Stimulated activated naive B cell treated with anti-CD40 and anti-IgM and Interleukin-4, amounts not matched to agents 10 μg/mL and 1 μg/mL and 100 μg/mL, for 72 hours (primary cell): ENCODE results near the gene PXK.

Experiments used
- ATAC-seq, 2 donors: fragments of 150-1000 bp; cut with Tn5 transposase; replicated peaks; 2 replicates each; pipeline ENCODE4 v1.10.0; 2021; ENCODE audit warnings: moderate library complexity in 1 of 2
- DNase-seq: peaks from one replicate; pipeline ENCODE4 v3.0.0; 2021
- H3K27ac Mint-ChIP-seq: one replicate; pipeline ENCODE4 v1.8.0; 2022; ENCODE audit warnings: mild to moderate bottlenecking, mixed read lengths
- H3K27me3 Mint-ChIP-seq, 2 donors: one replicate each; pipeline ENCODE4 v1.8.0; 2022; ENCODE audit warnings: mixed read lengths in 2 of 2
- H3K36me3 Mint-ChIP-seq, 2 donors: one replicate each; pipeline ENCODE4 v1.8.0; 2022; ENCODE audit warnings: mixed read lengths in 2 of 2, mild to moderate bottlenecking in 1 of 2
- H3K4me1 Mint-ChIP-seq, 2 donors: one replicate each; pipeline ENCODE4 v1.8.0; 2022; ENCODE audit warnings: mixed read lengths in 2 of 2, mild to moderate bottlenecking in 1 of 2
- H3K4me3 Mint-ChIP-seq, 2 donors: one replicate each; pipeline ENCODE4 v1.8.0; 2022; ENCODE audit warnings: mild to moderate bottlenecking in 2 of 2, mixed read lengths in 2 of 2, moderate library complexity in 1 of 2
- H3K9me3 Mint-ChIP-seq, 2 donors: one replicate each; pipeline ENCODE4 v1.8.0; 2022; ENCODE audit warnings: mixed read lengths in 2 of 2, mild to moderate bottlenecking in 1 of 2

PXK gene

DNA sequence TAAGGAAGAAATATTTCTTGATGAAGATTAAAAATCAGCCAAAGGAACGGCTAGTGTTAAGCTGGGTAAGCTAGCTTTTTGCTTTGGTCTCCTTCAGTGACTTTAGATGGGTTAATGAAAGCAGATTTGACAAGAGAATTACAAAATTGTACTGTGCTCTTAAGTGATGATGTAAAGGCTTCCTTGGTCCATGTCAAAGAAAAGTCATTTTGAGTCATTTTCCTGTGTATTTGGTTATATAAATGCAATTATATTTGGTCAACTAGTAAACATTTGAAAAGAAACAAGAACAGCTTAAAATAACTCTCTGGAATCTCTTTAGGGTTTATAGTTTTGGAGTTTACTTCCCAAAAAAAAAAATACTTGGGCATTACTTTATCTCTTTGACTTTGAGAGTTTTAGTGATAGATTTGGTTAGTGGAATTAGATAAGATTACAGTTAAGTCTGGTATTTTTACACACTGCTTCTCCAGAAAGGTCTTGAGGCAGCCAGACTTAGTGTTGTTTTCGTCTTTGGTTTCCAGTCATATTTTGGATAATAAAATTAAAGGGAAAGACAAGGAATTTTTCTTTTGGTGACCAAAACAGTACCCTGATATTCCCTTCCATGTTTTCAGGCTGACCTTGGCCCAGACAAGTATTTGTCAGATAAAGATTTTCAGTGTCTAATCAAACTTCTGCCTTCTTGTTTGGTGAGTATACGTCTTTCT is 58.6 kb downstream of the PXK start:
- Mint-ChIP-seq H3K36me3 (peaks cover 25 to 29% of the 10 kb centered on the region in 2 donors), H3K4me3 (no peak overlapping the region), H3K27me3 (no peaks in the 10 kb centered on the region), H3K4me1 (peaks cover 18 to 24% of the 10 kb centered on the region in 2 donors), H3K27ac (no peak overlapping the region), H3K9me3 (no peaks in the 10 kb centered on the region)
- ATAC-seq (no peak), DNase-seq (no peak)

DNA sequence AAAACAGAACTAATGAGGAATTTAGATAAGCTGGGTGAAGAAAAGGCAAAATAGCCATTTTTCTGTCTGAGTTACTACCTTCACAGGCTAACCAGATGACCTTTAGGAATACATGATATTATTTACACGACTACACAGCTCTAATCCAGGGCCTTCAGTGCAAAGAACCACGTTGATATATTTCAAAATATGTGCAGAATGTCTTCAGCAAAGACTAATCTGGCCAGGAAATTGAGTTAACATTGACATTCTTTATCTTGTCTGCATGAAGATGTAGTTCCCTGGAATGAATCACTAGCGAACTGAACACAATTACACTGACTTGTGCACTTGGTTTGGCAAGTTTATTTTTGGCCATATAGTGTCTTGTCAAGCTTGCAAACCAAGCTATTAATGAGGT is 59.5 kb downstream of the PXK start:
- H3K27me3 Mint-ChIP-seq, result no peaks in the 10 kb centered on the region

DNA sequence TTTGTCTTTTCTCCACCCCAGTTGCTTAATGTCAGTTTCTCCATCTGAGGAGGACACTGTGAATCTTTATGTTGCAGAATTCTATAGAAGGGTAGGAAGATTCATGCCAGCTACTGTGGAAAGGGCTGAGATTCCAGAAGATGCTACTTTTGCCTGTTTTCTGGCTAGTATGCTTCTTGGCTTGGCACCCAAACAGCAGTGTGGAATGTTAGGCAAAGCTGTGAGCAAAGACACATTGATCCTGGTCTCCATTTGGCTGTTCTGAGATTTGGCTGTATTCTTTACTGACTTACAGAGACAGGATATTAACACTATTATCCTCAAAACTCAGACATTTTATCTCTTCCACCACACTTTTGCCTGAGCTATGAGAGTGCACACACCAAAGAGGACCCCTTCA is 61.6 kb downstream of the PXK start:
- peaks cover 27 to 37% of the 10 kb centered on the region in 2 donors for H3K36me3 Mint-ChIP-seq

More for the DNA sequence above, 59.5 kb downstream of the PXK start:
- peaks cover 15 to 16% of the 10 kb centered on the region in 2 donors for H3K4me1 Mint-ChIP-seq
- ATAC-seq (no peak), DNase-seq (no peak)
- H3K36me3 Mint-ChIP-seq, result peaks cover 23 to 31% of the 10 kb centered on the region in 2 donors
- no peak overlapping the region for H3K27ac Mint-ChIP-seq
- no peaks in the 10 kb centered on the region for H3K9me3 Mint-ChIP-seq
- H3K4me3 Mint-ChIP-seq, result no peak overlapping the region

DNA sequence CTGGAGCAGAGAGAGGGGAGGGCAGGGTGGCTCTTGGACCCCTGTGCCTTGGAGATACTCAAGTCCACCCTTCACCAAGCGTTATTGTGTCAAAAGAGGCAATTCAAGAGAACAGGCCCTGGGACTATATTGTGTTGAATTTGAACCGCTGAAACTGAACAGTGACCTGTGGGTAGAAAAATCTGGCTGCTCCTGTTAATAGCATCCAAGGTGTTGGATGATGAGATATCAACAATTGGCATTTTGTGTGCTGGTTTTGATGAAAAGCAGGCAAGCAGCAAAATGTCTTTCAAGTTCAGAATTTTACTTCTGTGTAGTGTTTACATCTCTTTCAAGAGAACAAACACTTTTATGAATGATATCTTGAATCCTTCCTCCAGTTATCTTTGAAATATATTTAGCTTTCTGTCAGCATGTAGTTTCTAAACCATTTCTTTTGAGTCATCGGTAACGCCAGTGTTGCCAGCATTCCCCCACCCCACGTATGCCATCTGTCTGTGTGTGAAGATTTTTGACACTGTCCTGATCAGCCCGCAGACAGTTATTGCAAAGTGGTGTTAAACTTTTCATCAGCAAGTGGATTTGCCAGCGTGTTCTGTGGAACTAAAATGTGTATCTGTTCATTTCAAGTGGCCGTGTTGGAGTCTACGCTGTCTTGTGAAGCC is 66.1 kb downstream of the PXK start:
- H3K27me3 Mint-ChIP-seq, result no peaks in the 10 kb centered on the region
- H3K9me3 Mint-ChIP-seq, result no peaks in the 10 kb centered on the region
- DNase-seq (no peak), ATAC-seq (no peak)
- peaks cover 9 to 16% of the 10 kb centered on the region in 2 donors for H3K4me1 Mint-ChIP-seq
- H3K4me3 Mint-ChIP-seq, result no peak overlapping the region
- no peak overlapping the region for H3K27ac Mint-ChIP-seq
- H3K36me3 Mint-ChIP-seq, result peaks cover 25 to 51% of the 10 kb centered on the region in 2 donors

More for the DNA sequence above, 61.6 kb downstream of the PXK start:
- no peak for DNase-seq
- H3K9me3 Mint-ChIP-seq, result no peaks in the 10 kb centered on the region
- H3K4me1 Mint-ChIP-seq, result peaks cover under 1 to 2% of the 10 kb centered on the region in 2 donors
- H3K4me3 Mint-ChIP-seq, result no peak overlapping the region
- H3K27me3 Mint-ChIP-seq, result no peaks in the 10 kb centered on the region
- no peak overlapping the region for H3K27ac Mint-ChIP-seq
- no peak for ATAC-seq

DNA sequence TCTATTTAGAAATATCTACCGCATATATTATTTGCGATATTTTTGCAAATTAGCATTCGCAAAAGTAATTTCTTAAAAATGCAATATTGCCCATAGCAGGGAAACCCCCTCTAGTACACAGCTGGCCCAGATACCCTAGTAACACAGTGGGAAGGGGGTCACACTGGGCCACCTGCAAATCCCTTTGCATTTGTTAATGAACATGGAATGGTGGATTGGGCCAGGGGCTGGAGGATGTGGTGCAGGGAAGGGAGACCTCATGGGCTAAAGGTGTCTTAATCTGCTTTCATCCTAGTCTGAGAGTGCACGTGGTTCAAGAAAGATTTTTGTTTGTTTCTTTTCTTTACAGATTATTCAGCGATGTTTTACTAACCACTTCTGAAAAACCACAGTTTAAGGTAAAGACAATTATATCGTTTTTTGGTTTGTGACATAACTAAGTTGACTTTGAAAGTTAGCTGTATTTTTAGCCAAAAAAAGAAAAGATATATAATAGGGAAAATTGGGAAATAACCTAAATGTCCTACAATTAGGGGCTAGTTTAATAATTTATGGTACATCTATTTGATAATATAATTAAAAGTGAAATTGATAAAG is 70.9 kb downstream of the PXK start:
- peaks cover 25 to 56% of the 10 kb centered on the region in 2 donors for H3K36me3 Mint-ChIP-seq
- H3K27me3 Mint-ChIP-seq, result no peaks in the 10 kb centered on the region
- H3K4me3 Mint-ChIP-seq, result no peak overlapping the region
- H3K4me1 Mint-ChIP-seq, result peaks cover 18 to 42% of the 10 kb centered on the region in 2 donors
- peaks cover 0 to under 1% of the 10 kb centered on the region in 2 donors for H3K9me3 Mint-ChIP-seq
- no peak for ATAC-seq
- no peak for DNase-seq
- H3K27ac Mint-ChIP-seq, result no peak overlapping the region

DNA sequence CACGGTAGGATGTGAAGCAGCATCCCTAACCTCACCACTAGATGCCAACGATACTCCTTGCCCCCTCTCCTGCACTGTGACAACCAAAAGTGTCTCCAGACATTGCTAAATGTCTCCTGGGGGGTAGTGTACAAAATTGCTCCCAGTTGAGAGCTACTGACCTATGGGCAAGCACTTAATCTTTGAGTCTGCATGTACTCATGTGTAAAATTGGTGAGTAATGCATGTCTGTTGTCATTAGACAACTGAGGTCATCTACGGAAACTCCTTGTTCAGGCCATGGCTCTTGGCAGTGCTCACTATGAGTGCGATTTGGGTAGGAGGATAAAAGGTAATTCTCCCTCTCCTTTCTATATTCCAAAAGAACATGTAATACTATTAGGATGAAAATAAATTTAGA is 71.7 kb downstream of the PXK start:
- Mint-ChIP-seq H3K4me3 (peak overlapping the region in 1 of 2 donors; percentile 25), H3K36me3 (peaks cover 29 to 56% of the 10 kb centered on the region in 2 donors), H3K4me1 (peaks cover 24 to 48% of the 10 kb centered on the region in 2 donors), H3K27ac (peak overlapping the region; percentile 80), H3K27me3 (no peaks in the 10 kb centered on the region), H3K9me3 (peaks cover 0 to 2% of the 10 kb centered on the region in 2 donors)
- peak; percentile 70 to 80 for ATAC-seq
- no peak for DNase-seq

DNA sequence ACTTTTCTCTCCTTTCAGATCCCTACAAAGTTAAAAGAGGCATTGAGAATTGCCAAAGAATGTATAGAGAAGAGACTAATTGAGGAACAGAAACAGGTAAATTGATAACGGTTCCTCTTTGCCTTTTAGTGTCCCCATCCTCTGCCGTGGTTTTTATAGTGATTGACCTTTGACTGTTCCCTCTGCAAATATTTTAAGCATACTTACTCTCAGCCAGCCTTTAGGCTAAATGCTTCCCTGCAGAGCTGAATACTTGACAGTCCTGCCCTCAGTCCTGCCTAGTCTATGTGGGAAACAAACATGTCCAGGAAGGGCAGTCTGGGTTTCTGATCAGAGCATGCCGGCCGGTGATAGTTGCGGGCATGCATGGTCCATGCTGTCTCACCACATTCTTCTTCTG is 76.2 kb downstream of the PXK start:
- peak; percentile 83 to 90 for ATAC-seq
- H3K4me3 Mint-ChIP-seq, result peak overlapping the region; percentile 52 to 70

DNA sequence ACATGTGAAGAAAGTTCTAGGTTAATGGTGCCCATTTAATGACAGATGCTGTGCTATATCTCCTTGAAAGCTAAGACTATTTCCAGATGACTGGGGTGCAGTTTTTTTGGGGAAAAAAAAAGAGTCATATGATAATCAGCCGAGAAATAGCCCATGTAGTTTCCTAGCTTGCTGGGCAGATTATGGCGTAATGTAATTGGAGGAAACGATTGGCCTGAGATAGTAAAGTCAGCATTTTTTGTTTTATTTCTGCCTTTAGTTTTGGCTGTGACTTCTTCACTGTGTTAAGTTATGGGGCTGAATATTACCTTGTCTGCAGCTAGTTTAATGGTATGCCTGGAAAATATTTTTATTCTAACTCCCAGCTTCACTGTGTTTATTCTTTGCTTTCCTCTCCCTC is 77.0 kb downstream of the PXK start:
- Mint-ChIP-seq H3K36me3 (peaks cover 60 to 67% of the 10 kb centered on the region in 2 donors), H3K4me3 (no peak overlapping the region), H3K27ac (no peak overlapping the region), H3K27me3 (no peaks in the 10 kb centered on the region), H3K9me3 (peaks cover 0 to 2% of the 10 kb centered on the region in 2 donors), H3K4me1 (peaks cover 31 to 59% of the 10 kb centered on the region in 2 donors)
- DNase-seq, result no peak
- ATAC-seq, result no peak

More for the DNA sequence above, 76.2 kb downstream of the PXK start:
- H3K36me3 Mint-ChIP-seq, result peaks cover 54 to 68% of the 10 kb centered on the region in 2 donors
- no peak for DNase-seq
- no peaks in the 10 kb centered on the region for H3K27me3 Mint-ChIP-seq
- H3K9me3 Mint-ChIP-seq, result peaks cover 0 to 2% of the 10 kb centered on the region in 2 donors
- peaks cover 34 to 59% of the 10 kb centered on the region in 2 donors for H3K4me1 Mint-ChIP-seq
- H3K27ac Mint-ChIP-seq, result peak overlapping the region; percentile 90

DNA sequence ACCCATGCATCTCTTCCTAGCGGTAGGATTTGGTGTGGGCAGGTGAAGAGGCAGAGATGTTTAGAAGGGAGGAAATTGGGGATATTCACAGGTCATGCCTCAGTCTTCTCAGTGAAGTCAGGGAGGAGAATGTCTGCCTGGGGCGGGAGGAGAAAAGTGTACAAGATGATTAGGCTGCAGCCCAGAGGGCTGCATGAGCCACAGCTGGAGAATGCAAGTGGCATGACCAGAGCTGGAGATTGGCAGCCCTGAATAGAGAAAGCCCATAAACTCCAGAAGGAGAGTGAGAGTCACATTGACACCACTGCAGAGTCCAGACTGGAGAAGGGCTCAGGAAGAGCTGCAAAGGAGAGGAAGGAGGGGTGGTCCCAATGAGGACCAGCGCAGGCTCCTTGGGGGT is 78.3 kb downstream of the PXK start:
- Mint-ChIP-seq H3K4me3 (no peak overlapping the region), H3K4me1 (peaks cover 32 to 58% of the 10 kb centered on the region in 2 donors), H3K9me3 (peaks cover 0 to 2% of the 10 kb centered on the region in 2 donors), H3K27me3 (no peaks in the 10 kb centered on the region), H3K36me3 (peaks cover 57 to 78% of the 10 kb centered on the region in 2 donors), H3K27ac (peak overlapping the region; percentile 75)
- no peak for DNase-seq
- ATAC-seq, result no peak

DNA sequence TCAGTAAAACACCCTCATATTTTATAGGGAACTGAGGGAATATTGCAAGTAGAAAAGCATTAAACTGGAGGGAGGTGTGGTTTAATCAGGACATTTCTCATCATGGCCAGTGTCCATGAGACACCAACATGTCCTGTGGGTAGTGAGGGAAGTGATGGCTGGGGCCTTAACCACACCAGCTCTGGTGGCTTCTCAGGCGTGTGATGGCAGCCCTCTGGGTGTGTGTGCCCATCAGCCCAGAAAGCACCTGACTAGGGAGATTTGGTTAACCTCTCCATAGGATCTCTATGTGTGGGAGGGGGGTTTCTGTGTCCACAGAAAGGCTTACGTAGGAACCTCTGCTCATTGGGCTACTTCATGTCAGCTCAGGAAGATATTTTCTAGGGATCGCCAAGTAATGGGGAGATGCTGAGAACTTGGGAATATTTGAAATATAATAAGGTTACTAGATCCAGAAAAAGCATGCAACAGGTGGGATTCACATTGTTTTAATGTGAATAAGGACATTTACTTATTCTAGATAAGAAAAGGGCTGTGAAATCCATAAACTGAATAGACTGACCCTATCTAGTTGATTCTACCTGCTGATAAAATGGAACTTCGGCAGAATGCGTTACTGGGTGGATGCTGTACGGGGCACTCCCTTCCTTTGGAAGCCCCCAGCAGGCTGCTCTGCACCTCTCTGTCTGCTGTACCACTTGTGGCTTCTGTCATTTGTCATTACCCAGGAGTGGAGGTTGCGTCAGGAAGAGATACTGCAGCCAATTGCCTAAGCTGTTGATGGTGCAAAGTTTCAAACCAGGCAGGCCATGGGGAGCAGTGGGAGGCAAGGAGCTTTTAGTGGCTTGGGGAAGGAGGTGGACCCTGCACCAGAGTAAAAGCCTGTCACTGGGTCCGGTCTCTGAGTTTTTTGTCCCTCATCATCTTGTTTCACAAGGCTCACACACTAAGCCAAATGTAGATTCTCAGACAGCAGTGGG is 79.4 kb downstream of the PXK start:
- Mint-ChIP-seq H3K27me3 (no peaks in the 10 kb centered on the region), H3K9me3 (peaks cover 0 to 2% of the 10 kb centered on the region in 2 donors), H3K4me3 (no peak overlapping the region), H3K4me1 (peaks cover 32 to 54% of the 10 kb centered on the region in 2 donors), H3K27ac (peak overlapping the region; percentile 89), H3K36me3 (peaks cover 53 to 70% of the 10 kb centered on the region in 2 donors)
- DNase-seq, result no peak
- ATAC-seq, result peak; percentile 70

DNA sequence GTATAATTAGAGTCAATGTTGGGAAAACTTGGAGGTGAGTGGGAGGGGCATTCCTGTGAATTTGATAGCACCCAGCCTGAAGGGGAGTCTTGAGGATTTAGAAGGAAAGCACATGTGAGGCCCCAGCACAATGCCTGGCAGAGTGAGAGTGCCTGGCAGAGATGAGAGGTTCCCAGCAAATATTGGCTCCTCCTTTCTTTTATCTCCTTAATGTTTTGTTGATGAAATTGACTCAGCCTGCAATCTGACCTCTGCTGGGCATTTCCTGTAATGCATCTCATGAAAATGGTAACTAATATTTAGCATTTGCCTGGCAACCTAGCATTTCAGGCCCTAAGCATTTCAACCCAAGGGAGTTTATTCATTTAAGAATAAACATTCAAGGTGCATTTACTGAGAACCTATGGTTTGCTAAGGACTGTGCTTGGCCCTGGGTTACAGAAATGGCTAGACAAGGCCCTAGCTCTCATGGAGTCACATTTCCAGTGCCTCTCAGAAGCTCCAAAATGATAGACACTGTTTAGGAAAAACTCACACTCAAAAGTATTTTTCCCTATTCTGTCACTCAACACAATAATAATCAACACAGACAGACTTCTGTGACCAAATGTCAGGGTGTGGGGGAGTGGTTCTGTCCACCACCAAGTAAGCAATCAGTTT is 82.0 kb downstream of the PXK start:
- H3K36me3 Mint-ChIP-seq, result peaks cover 40 to 60% of the 10 kb centered on the region in 2 donors
- H3K27me3 Mint-ChIP-seq, result no peaks in the 10 kb centered on the region
- peaks cover 25 to 45% of the 10 kb centered on the region in 2 donors for H3K4me1 Mint-ChIP-seq
- peak overlapping the region; percentile 20 for H3K27ac Mint-ChIP-seq
- no peak overlapping the region for H3K4me3 Mint-ChIP-seq
- ATAC-seq, result peak; percentile 58 to 74
- no peaks in the 10 kb centered on the region for H3K9me3 Mint-ChIP-seq
- DNase-seq, result peak; percentile 25

DNA sequence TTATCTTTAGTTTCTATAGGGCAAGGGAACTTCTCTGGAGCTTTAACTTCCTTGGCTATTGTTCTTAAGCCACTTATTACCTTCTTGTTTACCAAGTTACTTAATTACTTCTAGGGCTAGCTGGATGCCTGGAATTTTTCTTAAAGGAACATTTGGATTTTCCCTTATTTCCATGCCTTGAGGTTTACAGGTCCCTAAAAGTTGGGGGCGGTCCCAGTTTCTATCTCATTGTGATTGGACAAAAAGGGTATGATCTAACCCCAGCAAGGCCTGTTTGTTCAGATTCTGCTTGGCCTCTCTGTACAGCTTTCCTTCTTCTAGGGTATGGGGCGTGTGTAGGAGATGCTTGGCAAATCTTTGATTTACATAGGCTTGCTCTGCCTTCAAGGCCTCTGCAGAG is 83.5 kb downstream of the PXK start:
- Mint-ChIP-seq H3K9me3 (no peaks in the 10 kb centered on the region), H3K27me3 (no peaks in the 10 kb centered on the region), H3K27ac (no peak overlapping the region), H3K36me3 (peaks cover 30 to 53% of the 10 kb centered on the region in 2 donors), H3K4me1 (peaks cover 25 to 55% of the 10 kb centered on the region in 2 donors), H3K4me3 (no peak overlapping the region)
- ATAC-seq (no peak), DNase-seq (no peak)

DNA sequence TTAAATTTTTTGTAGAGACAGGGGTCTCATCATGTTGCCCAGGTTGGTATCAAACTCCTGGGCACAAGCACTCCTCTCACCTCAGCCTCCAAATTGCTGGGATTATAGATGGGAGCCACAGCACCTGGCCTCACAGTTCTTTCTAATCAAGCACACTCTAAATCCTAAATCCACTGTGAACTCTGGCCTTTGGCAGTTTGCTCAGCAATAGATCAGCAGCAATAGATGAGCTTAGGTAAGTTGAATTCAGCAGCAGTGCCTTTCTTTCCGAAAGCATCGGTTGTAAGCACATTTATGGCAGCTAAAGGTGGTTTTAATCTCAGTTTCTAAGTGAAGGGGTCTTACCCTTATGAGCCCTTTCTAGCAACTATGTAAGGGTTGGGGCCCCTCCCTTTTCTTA is 84.4 kb downstream of the PXK start:
- H3K27ac Mint-ChIP-seq, result peak overlapping the region; percentile 37
- DNase-seq (no peak), ATAC-seq (no peak)
- H3K4me3 Mint-ChIP-seq, result no peak overlapping the region
- H3K27me3 Mint-ChIP-seq, result no peaks in the 10 kb centered on the region
- peaks cover 27 to 52% of the 10 kb centered on the region in 2 donors for H3K36me3 Mint-ChIP-seq
- H3K9me3 Mint-ChIP-seq, result no peaks in the 10 kb centered on the region
- peaks cover 21 to 52% of the 10 kb centered on the region in 2 donors for H3K4me1 Mint-ChIP-seq
